ENCODE data around the gene C4orf50.

Gene C4orf50

DNA sequence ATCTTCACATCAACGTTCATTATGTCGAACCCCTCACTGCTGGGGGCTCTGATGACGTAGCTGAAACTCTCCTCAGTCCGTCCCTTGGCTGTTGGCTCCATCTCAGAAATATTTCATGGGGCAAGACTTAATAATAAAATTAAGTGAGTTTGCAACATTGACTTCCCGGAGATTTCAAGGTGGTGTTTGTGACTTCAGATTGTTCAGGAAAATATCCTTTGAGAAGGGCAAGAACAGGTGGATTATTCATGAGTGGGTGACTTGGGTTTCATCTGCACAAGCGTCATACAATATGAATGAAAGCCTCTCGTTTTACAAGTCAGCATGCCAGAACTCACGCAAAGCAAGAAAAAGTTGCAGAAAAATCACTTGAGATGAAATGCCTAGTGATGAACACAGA is at the start of gene C4orf50:
Gene C4orf50, minus strand, starts transcription at position 101 of the 400 bp plus-strand sequence.
- no peak for DNase-seq

DNA sequence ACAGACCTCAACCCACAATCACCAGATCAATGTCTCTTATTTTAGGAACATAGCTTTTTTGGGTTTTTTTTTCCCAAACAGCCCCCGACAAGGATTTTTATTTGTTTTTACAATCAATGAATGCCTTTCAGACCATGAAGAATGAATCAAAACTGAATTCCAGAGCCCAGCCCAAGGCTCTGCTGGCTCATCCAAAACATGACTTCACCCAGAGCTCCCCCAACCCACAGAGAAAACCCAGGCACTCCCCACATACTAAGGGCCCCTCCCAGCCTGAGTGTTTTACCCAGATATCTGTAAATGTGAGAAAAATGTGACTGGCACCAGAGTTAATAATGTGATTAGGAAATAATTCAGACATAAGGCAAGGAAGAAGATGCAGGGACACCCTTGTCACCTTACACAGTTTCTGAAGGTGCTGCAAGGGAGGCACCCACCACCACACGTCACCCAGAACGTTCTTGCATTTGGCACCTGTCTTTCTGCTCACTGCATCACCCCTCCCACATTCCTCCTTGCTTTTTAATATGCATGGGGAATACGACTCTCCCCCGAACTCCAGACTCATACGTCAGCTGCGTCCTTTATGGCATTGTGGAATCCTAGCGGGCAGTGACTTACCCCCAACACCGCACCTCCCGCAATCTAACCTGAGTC is 47.8 kb upstream of the C4orf50 start:
- DNase-seq: no peak

DNA sequence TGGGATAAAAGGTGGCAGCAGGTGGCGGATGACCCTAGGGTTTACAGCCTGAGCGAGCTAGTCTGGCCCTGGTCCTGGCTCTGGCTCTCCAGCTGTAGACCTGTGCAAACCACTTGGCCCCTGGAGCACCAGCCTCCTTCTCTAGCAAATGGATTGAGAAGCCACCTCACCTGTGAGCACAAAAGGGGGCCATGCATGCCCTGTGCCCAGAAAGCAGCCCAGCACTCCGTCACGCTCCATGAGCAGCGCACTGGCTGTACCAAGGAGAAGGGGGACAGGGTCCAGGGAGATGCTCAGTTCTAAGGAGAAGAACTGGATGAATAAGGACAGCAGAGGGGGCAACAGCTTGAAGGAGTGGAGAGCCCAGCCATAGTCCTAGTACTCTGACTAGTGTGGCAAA is 46.9 kb upstream of the C4orf50 start:
- DNase-seq: no peak

DNA sequence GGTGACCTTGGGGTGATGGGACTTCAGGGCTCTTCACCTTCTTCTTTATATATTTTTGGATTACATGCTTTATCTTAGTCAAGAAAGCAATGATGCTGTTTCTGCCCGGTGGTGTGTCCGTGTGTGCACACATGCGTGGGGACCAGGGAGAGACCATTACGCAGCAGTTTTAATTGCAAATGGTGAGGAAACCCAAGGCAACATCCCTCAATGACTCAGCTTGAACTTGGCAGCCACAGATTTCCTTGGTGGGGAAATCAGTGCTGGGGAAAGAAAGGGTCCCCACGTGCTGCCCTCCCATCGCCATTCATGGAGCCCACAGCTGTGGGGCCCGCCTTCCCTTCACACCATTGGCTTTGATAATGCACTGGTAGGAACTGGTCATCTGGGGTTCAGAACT is 46.2 kb upstream of the C4orf50 start:
- no peak for DNase-seq

DNA sequence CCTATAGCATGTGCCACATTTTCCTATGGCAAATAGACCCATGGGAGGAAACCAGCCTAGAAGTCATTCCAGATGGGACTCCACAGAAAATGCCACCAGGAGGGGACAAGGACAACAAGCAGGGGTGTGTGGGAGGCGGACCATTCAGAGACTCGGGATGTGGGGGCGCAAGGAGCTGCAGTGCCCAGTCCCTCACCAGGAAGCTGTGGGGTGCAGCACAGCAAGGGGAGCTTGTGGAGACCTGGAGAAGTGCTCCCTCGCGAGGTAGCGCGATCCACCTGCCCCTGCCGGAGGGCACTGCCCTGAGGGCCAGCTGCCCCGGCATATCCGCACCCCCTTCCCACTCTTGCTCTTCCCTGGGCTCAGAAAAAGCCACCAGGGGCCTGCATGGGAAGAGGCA is 45.5 kb upstream of the C4orf50 start:
- DNase-seq: no peak

DNA sequence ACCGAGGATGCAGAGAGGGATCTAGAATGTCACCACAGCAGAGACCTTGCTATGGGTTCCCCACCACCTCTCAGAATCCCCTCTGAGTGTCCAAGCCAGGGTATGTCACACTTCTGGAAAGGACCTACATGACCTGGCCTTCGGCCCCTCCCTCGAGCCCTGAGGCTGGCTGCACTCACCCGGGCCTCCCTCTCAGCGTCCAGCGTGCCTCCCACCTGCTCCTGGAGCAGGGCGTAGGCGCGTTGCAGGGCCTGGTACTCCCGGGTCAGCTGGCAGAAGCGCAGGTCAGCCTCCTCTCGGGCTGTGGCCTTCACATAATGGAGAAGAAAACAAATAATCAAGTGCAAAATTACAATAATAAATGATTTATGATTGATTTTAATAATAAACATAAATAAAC is 43.9 kb upstream of the C4orf50 start:
- DNase-seq: no peak

DNA sequence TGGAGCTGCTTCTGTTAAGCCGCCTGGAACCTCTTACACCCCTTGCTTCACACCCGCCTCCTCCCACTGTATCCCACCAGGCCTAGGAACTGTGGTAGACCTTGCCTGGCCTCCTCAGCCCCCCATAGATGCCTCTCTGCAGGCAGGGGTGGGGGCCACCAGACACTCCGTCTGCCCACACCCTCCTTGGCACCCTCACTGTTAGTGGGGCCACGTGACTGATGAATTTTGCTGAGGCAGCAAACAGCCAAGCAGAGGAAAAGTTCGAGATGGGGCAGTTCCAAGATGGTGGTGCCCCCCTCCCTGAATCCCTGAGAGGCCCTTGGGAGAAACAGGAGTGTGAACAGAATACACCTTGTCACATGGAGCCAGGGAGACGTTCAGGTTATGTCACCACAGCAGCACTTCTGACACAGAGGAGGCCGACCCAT is 41.2 kb upstream of the C4orf50 start:
- DNase-seq: no peak

DNA sequence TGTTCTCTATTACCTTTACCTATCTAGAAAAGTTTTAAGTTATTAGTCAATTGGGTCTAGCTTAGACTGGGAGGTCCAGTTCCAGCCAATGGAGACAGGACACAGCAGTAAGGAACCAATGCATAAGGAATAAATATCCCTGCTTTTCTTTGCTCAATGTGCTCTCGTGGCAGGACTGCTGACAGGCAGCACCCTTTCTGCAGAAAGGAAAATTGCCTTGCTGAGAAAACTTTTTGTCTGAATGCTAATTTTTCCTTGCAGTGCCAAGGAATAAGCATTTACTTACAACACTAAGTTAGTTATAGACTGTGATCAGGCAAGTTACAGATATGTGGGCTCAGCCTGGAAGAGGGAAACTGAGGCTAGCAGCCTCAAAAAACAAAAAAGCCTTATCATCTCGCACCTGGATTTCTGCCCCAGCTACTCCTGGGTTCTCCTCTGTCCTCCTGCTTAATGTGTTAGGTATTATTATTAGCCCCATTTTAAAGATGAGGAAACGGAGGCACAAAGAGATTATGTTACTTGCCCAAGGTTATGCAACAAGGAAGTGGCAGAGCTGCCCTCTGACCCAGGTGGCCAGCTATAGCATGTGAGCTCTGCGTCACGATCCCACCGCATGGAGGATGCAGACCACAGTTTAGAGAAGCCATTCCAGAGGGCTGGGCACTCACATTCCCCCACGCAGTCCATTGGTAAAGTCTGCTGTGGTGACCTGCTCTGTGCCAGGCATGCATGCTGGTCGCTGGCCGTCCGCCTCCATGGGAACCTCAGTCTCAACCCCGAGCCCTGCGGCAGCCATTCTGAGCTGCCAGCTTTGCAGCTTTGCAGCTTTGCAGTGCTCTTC is 40.5 kb upstream of the C4orf50 start:
- DNase-seq: no peak

DNA sequence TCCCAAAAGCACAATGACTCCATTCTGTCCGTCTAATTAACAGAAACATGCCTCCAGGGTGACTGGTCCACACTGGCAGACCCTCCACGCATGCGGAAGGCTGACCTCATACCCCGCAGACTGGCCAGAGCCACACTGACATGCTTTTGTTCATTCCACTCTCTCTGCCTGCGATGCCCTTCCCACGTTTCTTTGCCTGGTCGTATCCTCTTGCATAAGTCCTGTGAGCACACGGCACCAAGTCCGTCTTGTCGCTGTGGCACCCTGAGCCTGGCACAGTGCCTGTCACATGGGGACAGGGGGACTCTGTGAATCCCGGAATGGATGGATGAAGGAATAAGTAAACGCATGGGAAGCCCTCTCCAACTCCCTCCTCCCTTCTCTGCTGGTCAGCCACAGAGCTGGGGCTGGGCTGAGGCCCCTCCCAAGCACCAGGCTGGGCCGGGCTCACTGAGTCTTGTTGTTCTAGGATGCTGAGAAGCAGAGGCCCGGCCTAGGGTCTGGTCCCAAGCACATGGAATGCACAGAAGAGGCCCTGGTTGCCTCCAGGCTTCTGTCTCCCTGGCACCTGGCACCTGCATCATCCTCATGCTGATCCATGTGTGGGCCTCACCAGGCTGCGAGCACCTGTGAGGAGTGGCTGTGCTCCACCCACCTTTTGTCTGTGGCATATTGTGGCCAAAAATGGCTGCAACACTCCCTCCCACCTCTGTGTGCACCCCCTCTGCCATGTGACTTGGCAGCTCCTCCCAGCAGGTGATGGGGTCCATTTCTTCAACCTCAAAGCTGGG is 38.9 kb upstream of the C4orf50 start:
- DNase-seq: no peak

DNA sequence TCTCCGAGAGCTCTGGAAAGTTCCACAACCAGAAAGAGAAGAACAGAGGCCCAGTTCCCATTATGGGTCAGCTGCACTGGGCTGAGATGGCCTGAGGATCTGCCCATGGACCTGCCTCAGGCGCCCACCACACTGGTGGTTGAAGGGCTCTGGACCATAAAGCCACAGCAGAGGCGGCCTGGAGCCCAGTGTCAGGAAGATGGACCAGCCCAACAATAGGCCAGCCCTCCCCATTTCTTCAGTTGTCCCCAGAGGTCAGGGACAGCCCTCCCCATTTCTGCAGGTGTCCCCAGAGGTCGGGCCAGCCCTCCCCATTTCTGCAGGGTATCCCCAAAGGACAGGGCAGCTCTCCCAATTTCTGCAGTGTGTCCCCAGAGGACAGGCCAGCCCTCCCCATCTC is 37.2 kb upstream of the C4orf50 start:
- DNase-seq: no peak

DNA sequence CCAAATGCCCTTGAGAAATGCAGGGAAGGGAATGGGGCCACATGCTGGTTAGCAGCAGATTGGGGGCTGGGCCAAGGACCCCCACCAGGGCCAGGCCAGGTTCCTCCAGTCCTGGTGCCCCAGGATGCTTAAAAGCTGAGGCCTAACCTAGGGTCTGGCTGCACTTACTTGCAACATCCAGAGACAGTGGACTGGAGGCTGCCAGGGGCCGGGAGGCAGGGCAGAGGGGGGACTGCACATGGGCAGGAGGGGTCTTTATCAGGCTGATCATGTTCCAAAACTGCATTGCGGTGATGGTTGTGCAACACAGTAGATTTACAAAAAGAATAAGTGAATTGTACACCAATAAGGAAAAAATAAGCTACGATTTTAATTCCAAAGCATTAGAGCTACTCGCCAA is 36.8 kb upstream of the C4orf50 start:
- no peak for DNase-seq

DNA sequence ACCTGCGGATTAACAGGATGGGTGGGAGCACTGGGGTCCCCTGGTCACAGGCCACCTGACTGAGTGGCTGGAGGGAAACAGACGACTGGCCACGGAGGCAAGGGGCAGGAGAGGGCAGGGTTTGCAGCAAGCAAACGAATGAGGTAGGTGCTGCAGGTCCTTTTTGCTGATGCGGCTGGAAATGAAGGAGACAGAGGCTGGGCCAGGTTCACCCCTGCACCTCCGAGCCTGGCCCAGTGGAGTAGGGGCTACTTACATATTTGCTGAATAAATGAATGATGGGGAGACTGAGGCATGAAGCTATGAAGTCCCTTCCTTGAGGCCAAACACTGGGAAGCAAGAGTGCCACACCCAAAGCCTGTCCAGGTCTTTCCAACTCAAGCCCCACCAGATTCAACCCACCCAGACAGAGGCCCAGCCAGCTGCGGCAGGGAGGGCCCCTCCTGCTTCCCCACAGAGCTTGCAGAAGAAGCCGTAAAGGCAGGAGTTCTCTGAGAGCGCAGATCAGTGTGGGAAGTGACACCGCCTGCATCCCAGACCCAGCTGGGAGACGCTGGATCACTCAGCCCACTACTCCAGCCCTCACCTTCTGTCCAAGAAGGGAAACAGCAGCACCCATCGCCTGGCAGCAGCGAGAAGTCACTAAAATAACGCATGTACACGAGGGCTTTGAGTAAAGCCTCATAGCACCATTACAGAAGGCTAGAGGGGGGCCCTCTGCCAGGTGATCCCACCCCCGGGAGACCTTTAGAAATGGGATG is 36.1 kb upstream of the C4orf50 start:
- DNase-seq: no peak

DNA sequence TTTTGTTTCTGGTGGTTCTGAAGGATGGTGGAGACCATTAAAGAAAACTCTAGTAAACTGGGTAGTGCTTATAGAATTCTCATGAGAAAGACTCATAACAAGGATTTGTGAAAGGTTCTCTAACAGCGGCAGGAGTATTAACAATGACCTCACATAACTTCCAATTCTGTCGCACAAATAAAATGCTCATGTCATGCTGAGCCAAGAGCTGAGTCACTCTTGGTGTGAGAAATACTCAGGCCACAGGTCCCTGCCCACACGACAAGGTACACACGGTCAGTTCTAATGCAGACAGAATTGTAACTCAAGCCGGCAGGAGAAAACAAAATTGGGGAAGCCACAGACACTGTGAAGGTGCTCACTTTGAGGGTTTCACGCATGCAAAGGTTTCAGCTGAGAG is 34.4 kb upstream of the C4orf50 start:
- DNase-seq: no peak

DNA sequence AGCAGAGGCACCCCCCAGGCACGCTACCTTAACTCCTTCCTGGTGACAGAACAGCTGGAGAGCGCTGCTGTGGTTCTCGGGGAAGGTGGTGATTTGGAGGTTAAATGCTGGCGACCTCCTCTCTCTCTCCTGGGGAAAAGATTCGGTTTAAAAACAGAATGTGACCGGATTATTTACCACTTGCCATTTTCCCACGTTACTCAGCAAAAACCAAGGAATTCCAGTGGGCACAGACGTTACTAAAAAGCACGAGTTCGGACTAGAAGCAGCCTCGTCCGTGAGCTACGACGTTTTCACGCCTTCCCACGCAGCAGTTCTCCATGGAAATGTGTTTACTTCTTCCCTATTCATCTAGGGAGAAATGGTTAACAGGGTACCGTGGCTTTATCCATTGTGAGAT is 32.3 kb upstream of the C4orf50 start:
- DNase-seq: no peak

DNA sequence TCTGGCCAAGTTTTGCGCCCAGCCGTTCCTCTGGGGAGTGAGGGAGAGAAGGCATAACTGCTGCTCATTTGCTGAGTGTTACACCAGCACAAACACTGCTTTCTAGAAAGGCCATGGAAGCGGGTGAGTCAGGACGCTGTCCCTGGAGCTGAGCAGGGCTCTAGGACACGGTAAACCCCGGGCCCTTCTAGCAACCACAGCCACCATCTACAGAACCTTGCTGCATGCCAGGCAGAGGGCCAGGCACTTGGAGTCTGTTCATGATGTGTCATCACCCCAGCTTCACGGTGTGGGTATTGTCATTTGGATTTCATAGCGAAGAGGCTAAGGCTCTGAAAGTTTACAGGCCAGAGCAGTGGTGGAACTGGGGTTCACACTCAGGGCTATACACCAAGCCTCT is 31.8 kb upstream of the C4orf50 start:
- DNase-seq: no peak

DNA sequence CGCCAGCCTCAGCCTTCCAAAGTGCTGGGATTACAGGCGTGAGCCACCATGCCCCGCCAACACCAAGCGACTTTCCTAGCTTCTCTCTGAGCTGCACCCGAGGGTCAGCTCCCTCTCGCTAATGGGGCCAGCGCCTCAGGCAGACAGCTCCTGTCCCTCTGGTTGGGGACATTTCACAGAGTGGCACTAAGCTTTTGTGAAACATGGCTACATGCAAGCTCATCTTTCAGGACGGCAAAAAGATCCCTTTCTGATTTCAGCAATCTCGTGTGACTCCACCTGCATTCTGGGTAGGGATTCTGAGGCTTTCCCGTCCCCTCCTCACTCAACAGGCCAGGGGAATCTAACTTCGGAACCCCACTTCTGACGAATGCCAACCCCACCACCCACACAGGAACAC is 31.0 kb upstream of the C4orf50 start:
- no peak for DNase-seq

DNA sequence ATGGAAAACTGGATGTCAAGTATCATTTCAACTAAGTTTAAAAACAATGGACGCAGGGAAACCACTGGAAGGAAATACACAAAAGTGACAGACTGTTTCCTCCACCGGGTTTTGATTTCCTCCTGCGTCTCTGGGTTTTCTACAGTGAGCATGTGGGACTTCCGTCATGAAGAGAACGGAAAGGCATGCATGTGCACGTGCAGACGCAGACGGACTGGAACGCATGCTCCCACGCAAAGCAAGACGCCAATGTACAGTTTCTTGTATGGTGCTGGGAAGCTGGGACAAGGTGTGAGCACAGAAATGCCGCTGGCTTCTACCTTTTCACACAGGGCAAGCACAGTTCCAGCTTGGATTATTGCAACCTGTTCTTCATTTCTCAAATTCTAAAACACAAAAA is 30.3 kb upstream of the C4orf50 start:
- no peak for DNase-seq

DNA sequence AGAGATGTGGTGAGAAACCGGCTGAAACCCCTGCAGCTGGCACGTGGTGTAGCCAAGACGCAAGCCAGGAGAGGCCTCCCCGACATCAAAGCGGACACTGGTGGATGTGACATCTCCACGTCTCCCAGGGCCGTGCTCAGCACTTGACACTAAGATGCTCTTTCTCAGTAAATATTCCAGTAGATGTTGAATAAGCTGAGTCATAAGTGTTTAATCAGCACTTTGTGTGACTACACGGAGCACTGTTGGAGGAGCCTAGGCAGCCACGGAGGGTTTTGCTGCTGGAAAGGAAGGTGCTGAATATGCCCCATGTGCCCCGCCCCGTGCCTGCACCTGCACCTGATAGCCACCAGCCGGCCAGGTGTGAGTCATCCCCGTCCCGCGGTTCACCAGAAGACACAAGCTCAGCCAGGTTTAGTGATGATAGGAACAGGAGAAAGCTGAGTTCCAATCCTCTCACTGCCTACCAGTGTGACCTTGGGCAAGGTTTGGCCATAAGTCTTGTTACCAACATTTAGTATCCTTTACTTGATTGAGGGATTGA is 29.0 kb upstream of the C4orf50 start:
- no peak for DNase-seq

DNA sequence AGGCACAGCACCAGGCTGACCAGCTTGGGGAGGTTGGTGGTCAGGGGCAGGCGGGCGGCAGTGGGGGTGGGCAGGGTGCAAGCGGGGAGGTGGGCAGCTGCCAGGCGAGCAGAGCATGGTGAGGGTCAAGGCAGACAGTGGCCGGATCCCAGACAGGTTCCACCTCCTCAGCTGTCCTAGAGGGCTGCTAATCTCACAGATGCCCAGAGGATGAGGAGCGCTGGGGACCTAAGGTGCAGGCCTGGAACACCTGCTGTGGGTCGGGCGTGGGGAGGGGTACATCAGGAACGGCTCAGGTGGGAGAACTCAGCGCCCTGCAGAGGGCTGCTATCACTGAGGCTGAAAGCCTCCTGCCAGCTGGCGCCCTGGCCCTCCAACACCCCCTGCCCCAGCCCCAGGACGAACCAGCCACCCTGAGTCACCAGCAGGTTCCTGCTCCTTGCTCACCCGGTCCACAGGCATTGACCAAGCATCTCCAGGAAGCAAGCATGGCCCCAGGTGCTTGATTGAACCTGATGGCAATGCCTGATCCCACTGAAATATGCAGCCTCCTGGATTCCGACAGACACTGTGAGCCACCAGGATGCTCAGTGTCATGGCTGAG is 28.4 kb upstream of the C4orf50 start:
- DNase-seq: no peak

DNA sequence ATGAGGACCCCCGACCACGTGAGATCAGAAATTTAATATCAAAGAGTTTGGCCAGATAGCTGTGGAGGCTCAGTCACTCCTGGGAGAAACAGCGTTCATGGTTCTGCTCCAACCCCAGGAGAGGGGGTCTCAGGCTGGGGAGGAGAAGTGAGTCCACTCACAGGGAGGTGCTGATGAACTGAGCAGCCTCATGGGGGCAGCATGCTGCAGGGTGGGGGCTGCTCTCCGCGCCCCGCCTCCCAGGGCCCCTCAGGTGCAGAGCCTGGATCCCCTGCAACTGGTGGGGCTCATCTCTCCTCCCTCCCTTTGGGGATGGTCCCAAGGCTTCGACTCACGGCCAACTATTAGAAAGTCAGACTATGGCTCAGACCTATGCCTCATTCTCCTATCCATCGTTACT is 26.6 kb upstream of the C4orf50 start:
- no peak for DNase-seq

DNA sequence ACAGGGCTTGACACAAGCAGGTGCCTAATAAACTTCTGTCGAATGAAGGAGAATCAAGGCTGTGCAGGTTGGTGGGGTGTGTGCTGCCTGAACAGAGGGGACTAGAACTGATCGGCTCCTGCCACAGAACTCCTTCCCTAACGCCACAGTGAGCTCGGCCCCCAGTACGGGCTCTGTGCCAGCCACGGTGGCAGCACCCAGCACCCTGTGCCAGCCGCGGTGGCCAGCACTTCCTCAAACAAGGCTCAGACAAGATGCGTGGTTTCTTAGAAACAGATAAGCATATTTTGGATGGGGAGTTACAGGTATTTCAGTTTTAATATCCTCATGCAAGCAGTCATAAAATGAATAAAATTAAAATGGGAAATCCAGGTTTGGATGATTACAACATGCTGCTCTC is 26.0 kb upstream of the C4orf50 start:
- DNase-seq: no peak

DNA sequence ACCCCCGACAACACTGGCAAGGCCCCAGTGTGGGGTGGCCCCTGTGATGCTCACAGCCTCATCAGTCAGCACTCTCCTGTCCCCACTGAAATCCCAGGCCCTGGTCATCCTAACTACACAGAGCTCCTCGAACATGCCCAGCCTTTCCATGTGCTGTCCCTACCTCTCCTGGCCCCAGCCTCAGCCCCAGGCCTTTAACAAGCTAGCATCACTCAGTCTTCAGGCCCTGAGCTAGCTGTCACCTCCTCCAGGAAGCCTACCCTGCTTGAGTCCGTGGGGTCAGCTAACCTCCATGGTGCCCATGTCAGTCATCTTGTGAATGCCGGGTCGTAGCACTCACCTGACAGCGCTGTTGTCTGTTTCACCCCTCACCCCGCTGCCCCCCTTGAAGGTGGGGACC is 25.6 kb upstream of the C4orf50 start:
- DNase-seq: no peak
